SK-N-SH (cell line): ENCODE measurements around the gene NKD1. TPM values are rescaled to one million over a fixed set of nuclear protein-coding genes. Genes with fewer than 3 reads are reported as not detected.

Source experiments
- CTCF ChIA-PET: fragments of 300-600, 350-600 bp; formaldehyde crosslinking; extraction: SDS; loops from one replicate; lab custom pipeline; 2021; lab: Yijun Ruan, JAX
- POLR2A ChIA-PET: fragments of 350-600 bp; sonication (Branson Sonifier 250); formaldehyde crosslinking; extraction: SDS; loops from one replicate; lab custom pipeline; 2020; ENCODE audit warnings: antibody characterized with exemption, inconsistent platforms; lab: Yijun Ruan, JAX
- DNase-seq: peaks from one replicate; pipeline ENCODE4 v3.0.0; 2012
- H2AFZ ChIP-seq: fragments of 200-600 bp; sonication (generic); 2 replicates; pipeline ENCODE4 v1.8.1; 2016; ENCODE audit warnings: antibody characterized with exemption, mild to moderate bottlenecking, low read depth
- H3F3A ChIP-seq: fragments of 200-600 bp; sonication (generic); replicated peaks from 2 replicates; pipeline ENCODE3; 2016; ENCODE audit warnings: antibody characterized with exemption, mild to moderate bottlenecking; ENCODE audit not compliant: insufficient read depth
- H3K27ac ChIP-seq, 2 experiments: fragments of 200-500 bp in 1 of 2; fragments of 200-600 bp in 1 of 2; sonication (Bioruptor generic) in 1 of 2; sonication (generic), shearing (Covaris generic) in 1 of 2; 2 replicates each; pipeline versions ENCODE4 v1.5.1 to v1.6.1; 2014 to 2016; ENCODE audit warnings: low read depth in 2 of 2, inconsistent platforms in 1 of 2, low read length in 1 of 2, mild to moderate bottlenecking in 1 of 2, mixed read lengths in 1 of 2
- H3K27me3 ChIP-seq: fragments of 200-600 bp; sonication (generic), shearing (Covaris generic); 2 replicates; pipeline ENCODE4 v1.6.1; 2016; ENCODE audit warnings: mixed run types; ENCODE audit not compliant: insufficient read depth
- H3K36me3 ChIP-seq, 2 experiments: fragments of 200-500 bp in 1 of 2; fragments of 200-600 bp in 1 of 2; sonication (Bioruptor generic) in 1 of 2; sonication (generic) in 1 of 2; replicated peaks in 1 of 2; 2 replicates each; pipeline versions ENCODE3 to v1.5.1; 2014 to 2016; ENCODE audit warnings: low read length in 1 of 2, mild to moderate bottlenecking in 1 of 2; ENCODE audit not compliant: insufficient read depth in 2 of 2, control insufficient read depth in 1 of 2
- H3K4me1 ChIP-seq, 2 experiments: fragments of 200-500 bp in 1 of 2; fragments of 200-600 bp in 1 of 2; sonication (Bioruptor generic) in 1 of 2; sonication (generic), shearing (Covaris generic) in 1 of 2; 2 replicates each; pipeline versions ENCODE4 v1.5.1 to v1.6.1; 2014 to 2016; ENCODE audit warnings: low read depth in 1 of 2, low read length in 1 of 2, mixed run types in 1 of 2; ENCODE audit not compliant: insufficient read depth in 2 of 2, control insufficient read depth in 1 of 2
- H3K4me2 ChIP-seq: fragments of 200-600 bp; sonication (generic), shearing (Covaris generic); 2 replicates; pipeline ENCODE4 v1.6.1; 2017; ENCODE audit warnings: mixed run types
- H3K4me3 ChIP-seq, 2 experiments: fragments of 200-500 bp in 1 of 2; fragments of 200-600 bp in 1 of 2; sonication (Bioruptor generic) in 1 of 2; sonication (generic), shearing (Covaris generic) in 1 of 2; 2 replicates each; pipeline versions ENCODE4 v1.5.1 to v1.8.1; 2014 to 2016; ENCODE audit warnings: low read depth in 2 of 2, inconsistent platforms in 1 of 2, low read length in 1 of 2, mild to moderate bottlenecking in 1 of 2, mixed read lengths in 1 of 2, moderate library complexity in 1 of 2
- H3K79me2 ChIP-seq: fragments of 200-600 bp; sonication (generic); 2 replicates; pipeline ENCODE4 v1.8.1; 2017; ENCODE audit warnings: mild to moderate bottlenecking; ENCODE audit not compliant: insufficient read depth
- H3K9ac ChIP-seq: fragments of 200-600 bp; sonication (generic); 2 replicates; pipeline ENCODE4 v1.6.1; 2017; ENCODE audit warnings: mixed run types
- H3K9me2 ChIP-seq: fragments of 200-600 bp; sonication (generic); 2 replicates; pipeline ENCODE4 v1.6.1; 2017; ENCODE audit warnings: mixed run types
- H3K9me3 ChIP-seq: fragments of 200-600 bp; sonication (generic); 2 replicates; pipeline ENCODE4 v1.6.1; 2017; ENCODE audit warnings: mixed run types, mild to moderate bottlenecking, moderate library complexity
- H4K20me1 ChIP-seq: fragments of 200-600 bp; sonication (generic); 2 replicates; pipeline ENCODE4 v1.6.1; 2017; ENCODE audit warnings: mild to moderate bottlenecking, mixed run types; ENCODE audit not compliant: insufficient read depth
- CHD2 ChIP-seq: fragments of 150-350 bp; IDR thresholded peaks from 2 replicates; pipeline ENCODE4 v1.6.1; 2018; ENCODE audit warnings: low read length; ENCODE audit not compliant: partially characterized antibody
- ELF1 ChIP-seq: IDR thresholded peaks from 2 replicates; pipeline ENCODE4 v1.4.0; 2012
- EP300 ChIP-seq, 2 experiments: IDR thresholded peaks; 2 replicates each; pipeline versions ENCODE4 v1.4.0 to v1.6.1; 2012; ENCODE audit warnings: borderline replicate concordance in 1 of 2, low read depth in 1 of 2, low read length in 1 of 2
- EZH2phosphoT487 ChIP-seq: fragments of 200-600 bp; sonication (generic); IDR thresholded peaks from 2 replicates; pipeline ENCODE4 v1.6.1; 2017; ENCODE audit warnings: low read depth, mixed run types, mild to moderate bottlenecking, antibody characterized with exemption, moderate library complexity, borderline replicate concordance
- FOSL2 ChIP-seq: IDR thresholded peaks from 2 replicates; pipeline ENCODE4 v1.4.0; 2012; ENCODE audit warnings: low read depth, mild to moderate bottlenecking, moderate library complexity, borderline replicate concordance
- GABPA ChIP-seq: IDR thresholded peaks from 2 replicates; pipeline ENCODE4 v1.4.0; 2012; ENCODE audit warnings: low read depth, mild to moderate bottlenecking
- IRF3 ChIP-seq: fragments of 150-350 bp; IDR thresholded peaks from 2 replicates; pipeline ENCODE4 v1.6.1; 2016; ENCODE audit warnings: mild to moderate bottlenecking, low read depth, low read length
- JUND ChIP-seq: IDR thresholded peaks from 2 replicates; pipeline ENCODE4 v1.4.0; 2012
- MEF2A ChIP-seq: IDR thresholded peaks from 2 replicates; pipeline ENCODE4 v1.4.0; 2012; ENCODE audit warnings: low read depth, borderline replicate concordance
- MXI1 ChIP-seq: IDR thresholded peaks from 2 replicates; pipeline ENCODE4 v1.6.1; 2012; ENCODE audit warnings: mild to moderate bottlenecking, low read depth, low read length, improper control_type of control experiment
- NRF1 ChIP-seq: IDR thresholded peaks from 2 replicates; pipeline ENCODE4 v1.6.1; 2012; ENCODE audit warnings: low read depth, mild to moderate bottlenecking, low read length
- POLR2AphosphoS5 ChIP-seq: IDR thresholded peaks from 2 replicates; pipeline ENCODE4 v1.6.1; 2012; ENCODE audit warnings: low read depth, low read length
- RAD21 ChIP-seq: IDR thresholded peaks from 2 replicates; pipeline ENCODE4 v1.6.1; 2012; ENCODE audit warnings: mild to moderate bottlenecking, low read length
- RCOR1 ChIP-seq: fragments of 150-350 bp; IDR thresholded peaks from 2 replicates; pipeline ENCODE4 v1.6.1; 2017; ENCODE audit warnings: antibody characterized with exemption, low read length
- RXRA ChIP-seq: IDR thresholded peaks from 2 replicates; pipeline ENCODE4 v1.4.0; 2012; ENCODE audit warnings: low read depth, mild to moderate bottlenecking, borderline replicate concordance
- TAF1 ChIP-seq: IDR thresholded peaks from 2 replicates; pipeline ENCODE4 v1.6.1; 2012; ENCODE audit warnings: low read depth, mild to moderate bottlenecking, low read length, moderate library complexity, borderline replicate concordance
- TEAD4 ChIP-seq: IDR thresholded peaks from 2 replicates; pipeline ENCODE4 v1.4.0; 2012; ENCODE audit warnings: mild to moderate bottlenecking, borderline replicate concordance; ENCODE audit not compliant: insufficient read depth
- WGBS: methylation state at CpG from one replicate; pipeline ENCODE4 v1.1.6; 2017; ENCODE audit warnings: low lambda C conversion rate; 5-methylcytosine and 5-hydroxymethylcytosine counted together
- polyA plus RNA-seq, 3 experiments: library from polyadenylated mRNA; depleted of rRNA; stranded (reverse); fragments of >200 nt; gene quantifications; 2 replicates each; pipeline ENCODE4 v1.2.3, GENCODE V29; 2012
- TF ChIP-seq, protein P1 (sequence below): IDR thresholded peaks from 2 replicates; pipeline ENCODE4 v1.4.0; 2012; ENCODE audit warnings: low read depth, borderline replicate concordance
- TF ChIP-seq, protein P2 (sequence below): IDR thresholded peaks from 2 replicates; pipeline ENCODE4; 2012
- TF ChIP-seq, protein P3 (sequence below): IDR thresholded peaks from 2 replicates; pipeline ENCODE4 v1.4.0; 2012; ENCODE audit warnings: low read depth

The NKD1 gene
- polyA plus RNA-seq, 1 of the 3 experiments (the other 2 are of a cell fraction), result 0.02 TPM

DNA sequence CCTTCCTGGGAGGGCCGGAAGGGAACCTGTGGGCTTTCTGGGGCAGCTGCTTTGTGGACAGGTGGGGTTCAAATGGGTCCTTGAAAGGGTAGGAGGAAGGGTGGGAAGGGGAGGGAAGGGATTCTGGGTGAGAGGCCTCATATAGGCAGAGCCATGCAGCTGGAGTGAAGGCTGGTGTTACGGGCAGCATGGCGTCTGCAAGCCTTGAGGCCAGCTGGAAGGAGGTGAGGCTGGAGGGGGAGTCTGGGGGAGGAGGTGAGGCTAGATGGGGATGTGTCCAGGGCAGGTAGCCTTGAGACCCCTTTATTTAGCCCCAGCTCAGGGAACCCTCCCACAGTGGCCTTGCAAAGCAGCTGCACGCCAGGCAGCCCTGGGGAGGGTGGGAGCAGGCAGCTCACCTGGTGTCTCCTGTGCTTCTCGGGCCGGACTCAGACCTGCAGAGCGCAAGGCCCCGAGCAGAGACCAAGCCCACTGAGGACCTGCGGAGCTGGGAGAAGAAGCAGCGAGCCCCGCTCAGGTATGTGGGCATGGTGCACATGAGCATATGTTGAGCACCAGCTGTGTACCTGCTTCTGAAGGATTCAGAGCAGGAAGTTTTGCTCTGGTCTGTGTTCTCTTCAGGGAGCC, 82.3 kb downstream of the NKD1 start:
- Histone ChIP-seq H4K20me1 (no peaks in the 10 kb centered on the region), H3K36me3 (no peaks in the 10 kb centered on the region), H3K79me2 (no peaks in the 10 kb centered on the region), H3K4me3 (no peak overlapping the region), H3F3A (no peaks in the 10 kb centered on the region), H3K27me3 (no peaks in the 10 kb centered on the region), H3K9ac (no peak overlapping the region), H3K4me1 (peaks cover 0 to 2% of the 10 kb centered on the region in 2 experiments; a peak in 1 of 4 replicates), H3K4me2 (no peak overlapping the region), H2AFZ (no peak overlapping the region), H3K9me2 (no peaks in the 10 kb centered on the region), H3K27ac (no peak overlapping the region), H3K9me3 (no peaks in the 10 kb centered on the region)
- TF ChIP-seq EZH2phosphoT487 (no peak), RAD21 (no peak), GABPA (no peak), MEF2A (no peak), JUND (no peak), FOSL2 (no peak), NRF1 (no peak), MXI1 (no peak), RXRA (no peak)
- TF ChIP-seq, protein P1, sequence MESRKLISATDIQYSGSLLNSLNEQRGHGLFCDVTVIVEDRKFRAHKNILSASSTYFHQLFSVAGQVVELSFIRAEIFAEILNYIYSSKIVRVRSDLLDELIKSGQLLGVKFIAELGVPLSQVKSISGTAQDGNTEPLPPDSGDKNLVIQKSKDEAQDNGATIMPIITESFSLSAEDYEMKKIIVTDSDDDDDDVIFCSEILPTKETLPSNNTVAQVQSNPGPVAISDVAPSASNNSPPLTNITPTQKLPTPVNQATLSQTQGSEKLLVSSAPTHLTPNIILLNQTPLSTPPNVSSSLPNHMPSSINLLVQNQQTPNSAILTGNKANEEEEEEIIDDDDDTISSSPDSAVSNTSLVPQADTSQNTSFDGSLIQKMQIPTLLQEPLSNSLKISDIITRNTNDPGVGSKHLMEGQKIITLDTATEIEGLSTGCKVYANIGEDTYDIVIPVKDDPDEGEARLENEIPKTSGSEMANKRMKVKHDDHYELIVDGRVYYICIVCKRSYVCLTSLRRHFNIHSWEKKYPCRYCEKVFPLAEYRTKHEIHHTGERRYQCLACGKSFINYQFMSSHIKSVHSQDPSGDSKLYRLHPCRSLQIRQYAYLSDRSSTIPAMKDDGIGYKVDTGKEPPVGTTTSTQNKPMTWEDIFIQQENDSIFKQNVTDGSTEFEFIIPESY, result no peak
- TF ChIP-seq, protein P2, sequence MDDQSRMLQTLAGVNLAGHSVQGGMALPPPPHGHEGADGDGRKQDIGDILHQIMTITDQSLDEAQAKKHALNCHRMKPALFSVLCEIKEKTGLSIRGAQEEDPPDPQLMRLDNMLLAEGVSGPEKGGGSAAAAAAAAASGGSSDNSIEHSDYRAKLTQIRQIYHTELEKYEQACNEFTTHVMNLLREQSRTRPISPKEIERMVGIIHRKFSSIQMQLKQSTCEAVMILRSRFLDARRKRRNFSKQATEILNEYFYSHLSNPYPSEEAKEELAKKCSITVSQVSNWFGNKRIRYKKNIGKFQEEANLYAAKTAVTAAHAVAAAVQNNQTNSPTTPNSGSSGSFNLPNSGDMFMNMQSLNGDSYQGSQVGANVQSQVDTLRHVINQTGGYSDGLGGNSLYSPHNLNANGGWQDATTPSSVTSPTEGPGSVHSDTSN, result no peak
- TF ChIP-seq, protein P3, sequence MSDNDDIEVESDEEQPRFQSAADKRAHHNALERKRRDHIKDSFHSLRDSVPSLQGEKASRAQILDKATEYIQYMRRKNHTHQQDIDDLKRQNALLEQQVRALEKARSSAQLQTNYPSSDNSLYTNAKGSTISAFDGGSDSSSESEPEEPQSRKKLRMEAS, result no peak
- DNase-seq, result no peak
- ChIA-PET CTCF (interaction anchor here (0.6 kb wide), 1 partner anchor 138 kb away, joined by 5 read pairs; no protein-coding TSS in a partner anchor), POLR2A (no interaction called here)
- WGBS, result 60% methylated on average over 3 of the region's 11 CpGs

DNA sequence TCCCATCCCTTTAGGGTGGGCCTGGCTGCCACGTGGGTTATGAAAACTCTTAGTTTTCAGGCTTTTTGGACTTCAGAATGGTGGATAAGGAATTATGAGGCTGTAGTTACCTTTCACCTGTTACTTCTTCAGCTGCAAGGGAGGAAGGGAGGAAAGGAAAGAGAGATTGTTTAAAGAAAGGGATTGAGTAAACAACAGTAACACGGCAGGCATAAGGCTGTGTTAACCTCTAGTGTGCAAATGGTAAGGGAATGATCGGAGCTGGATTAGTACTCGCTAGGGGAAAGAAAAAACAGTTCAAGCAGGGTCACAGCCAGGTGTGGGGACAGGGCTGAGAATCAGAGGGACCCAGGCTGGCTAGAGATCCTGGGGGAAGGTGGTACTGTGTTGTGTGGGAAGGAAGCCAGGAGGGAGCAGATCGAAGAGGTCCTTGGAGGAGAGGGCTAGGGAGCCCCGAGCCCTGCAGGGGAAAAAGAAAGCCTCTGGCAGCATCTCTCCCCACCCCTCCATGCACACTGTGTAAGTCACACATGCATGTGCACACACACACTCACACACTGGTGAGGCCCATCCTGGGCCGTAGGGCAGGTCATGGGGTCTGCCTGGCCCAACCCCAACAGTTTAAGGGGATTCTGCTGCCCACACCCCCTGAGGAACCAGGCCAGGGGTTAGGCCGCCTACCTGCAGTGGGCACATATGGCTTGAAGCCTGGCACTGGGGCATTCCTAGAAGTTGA, 83.2 kb downstream of the NKD1 start:
- no peaks in the 10 kb centered on the region for H3K27me3 ChIP-seq
- H3K79me2 ChIP-seq, result no peaks in the 10 kb centered on the region
- no peaks in the 10 kb centered on the region for H4K20me1 ChIP-seq
- POLR2A ChIA-PET, result no interaction called here
- no peak overlapping the region for H3K27ac ChIP-seq
- no peaks in the 10 kb centered on the region for H3K9me3 ChIP-seq
- H3K4me1 ChIP-seq, result no peaks in the 10 kb centered on the region; a peak in 1 of 4 replicates
- no peak overlapping the region for H3K9ac ChIP-seq
- CTCF ChIA-PET, result interaction anchor here (0.6 kb wide), 1 partner anchor 137 kb away, joined by 5 read pairs; no protein-coding TSS in a partner anchor
- no peaks in the 10 kb centered on the region for H3K36me3 ChIP-seq
- no peak overlapping the region for H3K4me2 ChIP-seq
- 33% methylated on average over 8 of the region's 8 CpGs for WGBS
- H2AFZ ChIP-seq, result no peak overlapping the region
- H3K9me2 ChIP-seq, result no peaks in the 10 kb centered on the region
- no peak for DNase-seq
- no peak overlapping the region for H3K4me3 ChIP-seq
- no peaks in the 10 kb centered on the region for H3F3A ChIP-seq
- no peak for TF ChIP-seq NRF1
- TF ChIP-seq TEAD4, result no peak
- no peak for TF ChIP-seq JUND
- no peak for TF ChIP-seq POLR2AphosphoS5
- TF ChIP-seq, protein P2, result no peak
- no peak for TF ChIP-seq IRF3
- no peak for TF ChIP-seq FOSL2
- no peak for TF ChIP-seq ELF1
- no peak for TF ChIP-seq EP300 (IDR thresholded peaks at IDR 0.05; ENCODE audit: borderline replicate concordance in 1 of 2, low read depth in 1 of 2, low read length in 1 of 2)
- no peak for TF ChIP-seq CHD2
- TF ChIP-seq TAF1, result no peak
- TF ChIP-seq RCOR1, result no peak
